ENCODE results near the gene MAP4K1. TPM values are rescaled to one million over a fixed set of nuclear protein-coding genes. Genes with fewer than 3 reads are reported as not detected.

MAP4K1 gene
- total RNA-seq, 2 donors from 2014 or later, result 12.3 to 17.8 TPM

DNA sequence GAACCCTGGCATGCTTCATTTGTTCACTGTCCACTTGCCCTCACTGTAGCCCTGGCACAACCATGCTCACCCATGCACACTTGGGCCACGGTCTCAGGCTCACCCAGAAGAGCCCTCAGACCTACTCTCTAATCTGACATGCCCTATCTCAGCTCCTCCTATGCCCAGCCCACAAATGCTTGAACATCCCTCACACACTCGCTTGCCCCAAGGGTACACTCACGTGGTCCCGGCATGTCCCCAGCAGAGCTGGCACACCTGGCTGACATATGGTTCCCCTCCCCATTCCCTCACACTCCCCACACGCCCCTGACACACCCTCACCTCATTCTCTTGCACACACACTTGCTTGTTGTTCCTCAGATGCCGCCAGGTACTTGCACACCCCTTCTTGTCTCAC lies 55.7 kb downstream of the MAP4K1 start:
- Mint-ChIP-seq H3K4me1 (no peaks in the 10 kb centered on the region), H3K27ac (no peak overlapping the region), H3K4me3 (no peak overlapping the region), H3K9me3 (no peaks in the 10 kb centered on the region), H3K36me3 (ENCODE audit: low read depth) (no peaks in the 10 kb centered on the region), H3K27me3 (ENCODE audit: insufficient read depth) (peaks cover 26% of the 10 kb centered on the region)
- Histone ChIP-seq H3K9ac (ENCODE audit: extremely low read depth, low read length, poor library complexity, severe bottlenecking) (no peak overlapping the region), H3K27me3 (ENCODE audit: control insufficient read depth, insufficient read depth, low read length, poor library complexity, severe bottlenecking) (peaks cover 17% of the 10 kb centered on the region), H3K9me3 (ENCODE audit: control insufficient read depth, low read length) (no peaks in the 10 kb centered on the region), H3K36me3 (ENCODE audit: control insufficient read depth, insufficient read depth, low read length) (no peaks in the 10 kb centered on the region), H3K27ac (ENCODE audit: low read depth, low read length) (no peak overlapping the region), H3K4me1 (ENCODE audit: control insufficient read depth, insufficient read depth, low read length) (no peaks in the 10 kb centered on the region), H3K4me3 (ENCODE audit: low read length) (no peak overlapping the region)
- 84 to 88% methylated on average over 4 to 6 of the region's 6 CpGs for WGBS, 2 experiments (ENCODE audit: insufficient coverage in 1 of 2, insufficient read length in 1 of 2)
- no peak for DNase-seq
- TF ChIP-seq CTCF (conservative IDR thresholded peaks at IDR 0.05), result no peak

DNA sequence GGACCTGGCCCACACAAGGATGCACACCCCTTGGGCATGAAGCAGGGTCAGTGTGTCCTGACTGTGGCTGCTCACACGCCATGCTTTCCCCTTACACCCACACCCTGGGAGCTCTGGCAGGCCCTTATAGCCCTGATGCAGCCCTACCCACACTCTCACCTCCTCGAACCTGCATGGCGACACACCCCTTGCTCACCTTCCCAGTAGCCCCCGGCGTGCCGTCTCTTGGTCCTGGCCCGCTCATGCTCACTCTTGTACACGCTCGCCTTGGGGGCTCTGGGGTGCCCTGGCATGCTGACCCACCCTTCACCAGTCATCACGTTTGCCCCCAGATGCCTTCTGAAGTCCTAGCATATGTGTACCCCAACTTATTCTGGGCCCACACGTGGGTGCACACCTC lies 56.1 kb downstream of the MAP4K1 start:
- Histone ChIP-seq H3K9ac (ENCODE audit: extremely low read depth, low read length, poor library complexity, severe bottlenecking) (no peak overlapping the region), H3K4me3 (ENCODE audit: low read length) (no peak overlapping the region), H3K9me3 (ENCODE audit: control insufficient read depth, low read length) (no peaks in the 10 kb centered on the region), H3K36me3 (ENCODE audit: control insufficient read depth, insufficient read depth, low read length) (no peaks in the 10 kb centered on the region), H3K27ac (ENCODE audit: low read depth, low read length) (no peak overlapping the region), H3K27me3 (ENCODE audit: control insufficient read depth, insufficient read depth, low read length, poor library complexity, severe bottlenecking) (peaks cover 17% of the 10 kb centered on the region), H3K4me1 (ENCODE audit: control insufficient read depth, insufficient read depth, low read length) (no peaks in the 10 kb centered on the region)
- no peak for DNase-seq
- H3K27ac Mint-ChIP-seq, result no peak overlapping the region
- H3K36me3 Mint-ChIP-seq (ENCODE audit: low read depth), result no peaks in the 10 kb centered on the region
- H3K27me3 Mint-ChIP-seq (ENCODE audit: insufficient read depth), result peaks cover 25% of the 10 kb centered on the region
- no peaks in the 10 kb centered on the region for H3K4me1 Mint-ChIP-seq
- WGBS, 2 experiments (ENCODE audit: insufficient coverage in 1 of 2, insufficient read length in 1 of 2), result 88 to 95% methylated on average over 6 to 11 of the region's 11 CpGs
- no peak for TF ChIP-seq CTCF (conservative IDR thresholded peaks at IDR 0.05)
- H3K9me3 Mint-ChIP-seq, result no peaks in the 10 kb centered on the region
- H3K4me3 Mint-ChIP-seq, result no peak overlapping the region

DNA sequence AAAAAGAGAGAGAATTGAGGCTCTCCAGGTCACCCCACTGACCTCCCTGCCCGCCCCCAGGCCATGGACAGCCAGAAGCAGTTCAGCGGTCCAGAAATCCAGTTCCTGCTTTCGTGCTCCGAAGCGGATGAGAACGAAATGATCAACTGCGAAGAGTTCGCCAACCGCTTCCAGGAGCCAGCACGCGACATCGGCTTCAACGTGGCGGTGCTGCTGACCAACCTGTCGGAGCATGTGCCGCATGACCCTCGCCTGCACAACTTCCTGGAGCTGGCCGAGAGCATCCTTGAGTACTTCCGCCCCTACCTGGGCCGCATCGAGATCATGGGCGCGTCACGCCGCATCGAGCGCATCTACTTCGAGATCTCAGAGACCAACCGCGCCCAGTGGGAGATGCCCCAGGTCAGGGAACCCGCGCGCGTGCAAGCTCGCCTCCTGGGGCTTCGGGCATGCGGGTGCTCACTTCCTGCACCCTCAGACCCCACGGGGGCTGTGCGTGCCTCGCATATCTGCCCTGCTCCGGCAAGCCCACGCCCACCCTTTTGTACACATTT lies 56.6 kb downstream of the MAP4K1 start:
- WGBS, 2 experiments (ENCODE audit: insufficient coverage in 1 of 2, insufficient read length in 1 of 2), result 93% methylated on average over 42 of the region's 42 CpGs
- H3K27me3 ChIP-seq (ENCODE audit: control insufficient read depth, insufficient read depth, low read length, poor library complexity, severe bottlenecking), result peaks cover 17% of the 10 kb centered on the region
- no peak for DNase-seq
- Mint-ChIP-seq H3K4me1 (no peaks in the 10 kb centered on the region), H3K9me3 (no peaks in the 10 kb centered on the region), H3K4me3 (no peak overlapping the region), H3K36me3 (ENCODE audit: low read depth) (no peaks in the 10 kb centered on the region), H3K27me3 (ENCODE audit: insufficient read depth) (peaks cover 20% of the 10 kb centered on the region), H3K27ac (no peak overlapping the region)
- no peaks in the 10 kb centered on the region for H3K36me3 ChIP-seq (ENCODE audit: control insufficient read depth, insufficient read depth, low read length)
- H3K27ac ChIP-seq (ENCODE audit: low read depth, low read length), result no peak overlapping the region
- no peak overlapping the region for H3K9ac ChIP-seq (ENCODE audit: extremely low read depth, low read length, poor library complexity, severe bottlenecking)
- H3K9me3 ChIP-seq (ENCODE audit: control insufficient read depth, low read length), result no peaks in the 10 kb centered on the region
- H3K4me1 ChIP-seq (ENCODE audit: control insufficient read depth, insufficient read depth, low read length), result no peaks in the 10 kb centered on the region
- TF ChIP-seq CTCF (conservative IDR thresholded peaks at IDR 0.05), result no peak
- no peak overlapping the region for H3K4me3 ChIP-seq (ENCODE audit: low read length)
